Mesothelial cell of epicardium (in vitro differentiated cells): Measurements from ENCODE around the gene CFAP99. TPM values are rescaled to one million over a fixed set of nuclear protein-coding genes. Genes with fewer than 3 reads are reported as not detected.

Source experiments
- DNase-seq, 2 experiments: peaks; one replicate each; pipeline ENCODE4 v3.0.0; 2021; ENCODE audit warnings: low spot score in 2 of 2; ENCODE audit not compliant: unreplicated experiment in 2 of 2
- H3K27ac Mint-ChIP-seq: 2 replicates; pipeline ENCODE4 v1.8.0; 2021; ENCODE audit warnings: mixed read lengths
- H3K27me3 Mint-ChIP-seq: 2 replicates; pipeline ENCODE4 v1.8.0; 2021; ENCODE audit warnings: low read depth, mixed read lengths
- H3K36me3 Mint-ChIP-seq: 2 replicates; pipeline ENCODE4 v1.8.0; 2021; ENCODE audit warnings: mixed read lengths
- H3K4me1 Mint-ChIP-seq: 2 replicates; pipeline ENCODE4 v1.8.0; 2021; ENCODE audit warnings: mixed read lengths
- H3K4me3 Mint-ChIP-seq: 2 replicates; pipeline ENCODE4 v1.8.0; 2021; ENCODE audit warnings: mild to moderate bottlenecking, moderate library complexity, mixed read lengths
- H3K9me3 Mint-ChIP-seq: 2 replicates; pipeline ENCODE4 v1.8.0; 2021; ENCODE audit warnings: mixed read lengths
- total RNA-seq: library from RNA; stranded (reverse); gene quantifications from 3 replicates; pipeline ENCODE4 v1.2.1, GENCODE V29; 2021
- TF ChIP-seq, protein P1 (sequence below): fragments of 200-600 bp; sonication (generic); IDR thresholded peaks from one replicate; pipeline ENCODE4 v1.5.0; 2021; ENCODE audit warnings: antibody characterized with exemption; ENCODE audit not compliant: unreplicated experiment

CFAP99 gene
- total RNA-seq, 1 donor from 2014 or later = not detected

DNA sequence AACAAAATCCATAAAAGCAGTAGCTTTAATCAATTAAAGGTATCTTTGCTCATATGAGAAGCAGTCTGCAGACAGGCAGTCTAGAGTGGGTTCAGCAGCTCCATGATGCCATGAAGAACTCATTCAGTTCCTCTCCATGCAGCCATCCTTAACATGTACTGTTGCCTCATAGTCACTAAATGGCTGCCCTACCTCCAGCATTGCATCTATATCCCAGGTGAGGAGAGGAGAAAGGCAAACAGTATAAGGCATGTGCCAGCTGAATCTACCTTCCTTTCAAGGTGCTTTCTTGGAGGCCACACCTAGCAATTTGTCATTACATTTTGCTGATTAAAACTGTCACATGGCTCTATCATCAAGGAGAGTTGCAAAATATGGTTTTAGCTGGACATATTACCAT is 13.2 kb downstream of the CFAP99 start:
- Mint-ChIP-seq H3K4me3 (no peak overlapping the region), H3K9me3 (no peaks in the 10 kb centered on the region), H3K4me1 (no peaks in the 10 kb centered on the region), H3K27me3 (peaks cover 3% of the 10 kb centered on the region), H3K36me3 (no peaks in the 10 kb centered on the region), H3K27ac (no peak overlapping the region)
- TF ChIP-seq, protein P1, sequence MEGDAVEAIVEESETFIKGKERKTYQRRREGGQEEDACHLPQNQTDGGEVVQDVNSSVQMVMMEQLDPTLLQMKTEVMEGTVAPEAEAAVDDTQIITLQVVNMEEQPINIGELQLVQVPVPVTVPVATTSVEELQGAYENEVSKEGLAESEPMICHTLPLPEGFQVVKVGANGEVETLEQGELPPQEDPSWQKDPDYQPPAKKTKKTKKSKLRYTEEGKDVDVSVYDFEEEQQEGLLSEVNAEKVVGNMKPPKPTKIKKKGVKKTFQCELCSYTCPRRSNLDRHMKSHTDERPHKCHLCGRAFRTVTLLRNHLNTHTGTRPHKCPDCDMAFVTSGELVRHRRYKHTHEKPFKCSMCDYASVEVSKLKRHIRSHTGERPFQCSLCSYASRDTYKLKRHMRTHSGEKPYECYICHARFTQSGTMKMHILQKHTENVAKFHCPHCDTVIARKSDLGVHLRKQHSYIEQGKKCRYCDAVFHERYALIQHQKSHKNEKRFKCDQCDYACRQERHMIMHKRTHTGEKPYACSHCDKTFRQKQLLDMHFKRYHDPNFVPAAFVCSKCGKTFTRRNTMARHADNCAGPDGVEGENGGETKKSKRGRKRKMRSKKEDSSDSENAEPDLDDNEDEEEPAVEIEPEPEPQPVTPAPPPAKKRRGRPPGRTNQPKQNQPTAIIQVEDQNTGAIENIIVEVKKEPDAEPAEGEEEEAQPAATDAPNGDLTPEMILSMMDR = no peak
- no peak for DNase-seq

DNA sequence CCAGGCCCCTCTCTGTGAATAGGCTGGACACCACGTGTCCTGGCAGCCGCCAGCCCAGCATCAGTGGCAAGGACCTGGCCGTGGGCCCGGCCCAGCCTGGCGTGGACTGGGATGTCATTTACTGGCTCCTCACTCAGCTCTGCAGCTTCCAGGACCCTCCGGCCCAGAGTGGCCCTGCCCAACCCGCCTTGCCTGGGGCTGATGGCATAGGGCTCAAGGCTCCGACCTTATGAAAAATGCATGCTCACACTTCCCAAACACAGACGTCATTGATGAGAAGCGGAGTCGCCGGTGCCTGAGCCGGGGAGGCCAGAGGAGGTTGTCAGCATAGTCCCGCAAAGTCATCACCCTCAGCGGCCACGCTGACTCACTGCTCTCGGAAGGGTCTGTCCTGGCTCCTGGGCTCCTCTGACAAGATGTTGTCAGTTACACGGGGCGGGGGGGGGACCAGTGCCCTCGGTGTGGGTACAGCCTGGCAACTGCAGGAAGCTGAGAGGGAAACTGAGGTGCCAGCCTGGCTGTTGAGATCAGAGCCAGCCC is 14.3 kb downstream of the CFAP99 start:
- Mint-ChIP-seq H3K9me3 (no peaks in the 10 kb centered on the region), H3K4me3 (no peak overlapping the region), H3K27me3 (peaks cover 3% of the 10 kb centered on the region), H3K4me1 (no peaks in the 10 kb centered on the region), H3K36me3 (no peaks in the 10 kb centered on the region), H3K27ac (no peak overlapping the region)
- DNase-seq = no peak
- TF ChIP-seq, protein P1 = no peak

DNA sequence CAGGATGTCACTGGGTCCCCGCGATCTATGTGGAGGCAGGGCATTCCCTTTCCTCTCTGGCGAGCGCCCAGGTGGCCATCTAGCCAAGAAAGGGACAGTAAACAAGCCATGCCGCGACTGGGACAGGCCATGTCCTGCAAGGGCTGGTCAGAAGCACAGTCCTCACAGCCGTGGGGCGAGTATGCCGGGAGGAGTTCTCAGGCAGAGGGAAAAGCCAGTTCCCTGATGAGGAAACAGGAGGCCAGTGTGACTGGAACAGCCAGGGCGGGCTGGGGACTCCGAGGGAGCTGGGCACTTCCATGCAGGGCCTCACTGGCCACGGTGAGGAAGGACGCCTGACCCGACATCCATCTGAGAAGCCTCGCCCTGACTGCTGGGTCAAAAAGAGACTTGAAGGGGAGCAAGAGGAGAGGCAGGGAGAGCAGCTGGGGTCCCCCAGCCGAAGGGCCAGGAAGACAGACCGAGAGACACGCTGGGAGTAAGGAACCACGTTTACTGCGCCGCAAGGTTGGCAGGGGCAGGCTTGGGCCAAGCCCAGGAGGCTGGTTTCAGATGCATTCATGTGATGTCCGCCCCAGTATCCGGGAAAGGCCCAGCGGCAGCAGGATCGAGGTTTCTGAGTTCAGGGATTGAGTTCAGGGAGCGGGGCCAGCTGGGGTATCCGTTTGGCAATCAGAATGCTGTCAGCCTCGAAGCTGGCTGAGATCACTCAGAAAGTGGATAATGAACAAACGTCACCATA is 15.0 kb downstream of the CFAP99 start:
- H3K36me3 Mint-ChIP-seq = no peaks in the 10 kb centered on the region
- no peaks in the 10 kb centered on the region for H3K9me3 Mint-ChIP-seq
- TF ChIP-seq, protein P1 = no peak
- no peak overlapping the region for H3K27ac Mint-ChIP-seq
- H3K4me1 Mint-ChIP-seq = no peaks in the 10 kb centered on the region
- peaks cover 3% of the 10 kb centered on the region for H3K27me3 Mint-ChIP-seq
- no peak overlapping the region for H3K4me3 Mint-ChIP-seq
- DNase-seq = no peak

DNA sequence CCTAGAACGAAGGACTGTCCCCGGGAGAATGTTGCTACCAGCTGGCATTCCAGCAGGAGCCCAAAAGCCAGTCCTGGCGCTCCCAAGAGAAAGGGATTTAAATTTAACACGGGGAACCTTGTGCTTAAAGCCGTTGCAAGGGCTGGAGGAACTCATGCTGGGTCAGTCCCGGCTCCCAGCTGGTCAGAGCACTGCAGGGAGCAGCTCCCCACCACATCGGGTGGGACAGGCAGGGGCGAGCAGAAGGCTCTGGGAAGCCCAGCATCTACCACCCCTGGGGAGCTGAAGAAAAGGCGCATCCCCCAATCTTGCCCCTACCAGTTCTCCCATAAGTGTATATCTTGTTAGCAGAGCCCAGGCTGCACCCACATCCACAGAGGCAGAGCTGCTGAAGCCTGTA is 15.7 kb downstream of the CFAP99 start:
- no peak overlapping the region for H3K4me3 Mint-ChIP-seq
- H3K4me1 Mint-ChIP-seq = no peaks in the 10 kb centered on the region
- H3K9me3 Mint-ChIP-seq = no peaks in the 10 kb centered on the region
- TF ChIP-seq, protein P1 = no peak
- no peak for DNase-seq
- no peaks in the 10 kb centered on the region for H3K36me3 Mint-ChIP-seq
- peaks cover 3% of the 10 kb centered on the region for H3K27me3 Mint-ChIP-seq
- H3K27ac Mint-ChIP-seq = no peak overlapping the region

DNA sequence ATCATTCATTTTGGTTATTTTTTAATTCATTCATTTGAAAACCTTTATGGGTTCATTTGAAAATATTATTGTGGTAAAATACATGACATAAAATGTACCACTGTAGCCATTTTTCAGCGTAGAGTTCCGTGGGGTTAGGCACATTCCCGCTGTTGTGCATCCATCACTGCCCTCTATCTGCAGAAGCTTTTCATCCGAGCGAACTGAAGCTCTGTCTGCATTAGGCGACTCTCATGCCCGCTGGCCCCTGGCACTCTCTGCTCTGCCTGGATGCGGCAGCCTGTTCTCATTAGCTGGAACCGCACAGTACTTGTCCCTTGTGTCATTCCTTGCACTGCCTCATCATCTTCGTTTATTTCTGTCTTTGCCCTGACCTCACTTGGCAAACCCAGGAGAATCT is 17.5 kb downstream of the CFAP99 start:
- H3K9me3 Mint-ChIP-seq = no peaks in the 10 kb centered on the region
- H3K27me3 Mint-ChIP-seq = peaks cover 3% of the 10 kb centered on the region
- no peaks in the 10 kb centered on the region for H3K36me3 Mint-ChIP-seq
- H3K27ac Mint-ChIP-seq = no peak overlapping the region
- no peaks in the 10 kb centered on the region for H3K4me1 Mint-ChIP-seq
- no peak overlapping the region for H3K4me3 Mint-ChIP-seq
- TF ChIP-seq, protein P1 = no peak
- DNase-seq = no peak
